OCI-LY1 (cell line): Measurements from ENCODE around the gene AHI1.

Experiments
- H2AFZ ChIP-seq: fragments of 200-600 bp; sonication (generic), shearing (Covaris generic); 2 replicates; pipeline ENCODE4 v1.6.0; 2014; ENCODE audit warnings: antibody characterized with exemption, mild to moderate bottlenecking, low read length
- H3F3A ChIP-seq: fragments of 200-600 bp; sonication (generic), shearing (Covaris generic); 2 replicates; pipeline ENCODE4 v1.6.0; 2014; ENCODE audit warnings: mild to moderate bottlenecking, antibody characterized with exemption, low read length, moderate library complexity; ENCODE audit not compliant: insufficient read depth
- H3K27ac ChIP-seq: fragments of 200-600 bp; sonication (generic); 2 replicates; pipeline ENCODE4 v1.5.1; 2014; ENCODE audit warnings: low read length, mixed run types, mild to moderate bottlenecking, low read depth; ENCODE audit not compliant: poor library complexity, severe bottlenecking
- H3K27me3 ChIP-seq: fragments of 200-600 bp; sonication (generic); 2 replicates; pipeline ENCODE4 v1.6.0; 2014; ENCODE audit warnings: antibody characterized with exemption, mild to moderate bottlenecking, low read length, moderate library complexity; ENCODE audit not compliant: insufficient read depth
- H3K36me3 ChIP-seq: fragments of 200-600 bp; sonication (generic); 2 replicates; pipeline ENCODE4 v1.6.1; 2014; ENCODE audit warnings: mild to moderate bottlenecking, antibody characterized with exemption, low read length, moderate library complexity, mixed read lengths; ENCODE audit not compliant: insufficient read depth
- H3K4me1 ChIP-seq: fragments of 200-600 bp; sonication (generic); 2 replicates; pipeline ENCODE4 v1.5.1; 2014; ENCODE audit warnings: mild to moderate bottlenecking, low read length, moderate library complexity; ENCODE audit not compliant: insufficient read depth, severe bottlenecking
- H3K4me2 ChIP-seq: fragments of 200-600 bp; sonication (generic), shearing (Covaris generic); 2 replicates; pipeline ENCODE4 v1.6.1; 2014; ENCODE audit warnings: low read length
- H3K4me3 ChIP-seq: fragments of 200-600 bp; sonication (generic); 2 replicates; pipeline ENCODE4 v1.5.1; 2014; ENCODE audit warnings: low read length, low read depth, mild to moderate bottlenecking, mixed read lengths; ENCODE audit not compliant: poor library complexity, severe bottlenecking
- H3K79me2 ChIP-seq: fragments of 200-600 bp; shearing (Covaris generic); 2 replicates; pipeline ENCODE4 v1.6.1; 2016; ENCODE audit warnings: mixed run types, low read length, mixed read lengths; ENCODE audit not compliant: insufficient read depth
- H3K9ac ChIP-seq: fragments of 200-600 bp; sonication (generic), shearing (Covaris generic); 2 replicates; pipeline ENCODE4 v1.6.1; 2014; ENCODE audit warnings: mild to moderate bottlenecking, low read length, mixed read lengths
- H3K9me2 ChIP-seq: fragments of 200-600 bp; sonication (generic), shearing (Covaris generic); 2 replicates; pipeline ENCODE4 v1.6.1; 2014; ENCODE audit warnings: low read depth, mild to moderate bottlenecking, low read length, mixed read lengths
- H3K9me3 ChIP-seq: fragments of 200-600 bp; shearing (Covaris generic); 2 replicates; pipeline ENCODE4 v1.6.1; 2014; ENCODE audit warnings: low read length, mixed read lengths
- H4K20me1 ChIP-seq: fragments of 200-600 bp; sonication (generic), shearing (Covaris generic); 2 replicates; pipeline ENCODE4 v1.6.0; 2016; ENCODE audit warnings: mild to moderate bottlenecking, low read length; ENCODE audit not compliant: insufficient read depth
- EZH2 ChIP-seq: fragments of 200-600 bp; sonication (generic), shearing (Covaris generic); IDR thresholded peaks from 2 replicates; pipeline ENCODE4 v1.8.0; 2017; ENCODE audit warnings: borderline replicate concordance, mixed run types, mild to moderate bottlenecking, antibody characterized with exemption, low read length, moderate library complexity, mixed read lengths
- TF ChIP-seq, protein P1 (sequence below): fragments of 200-600 bp; sonication (generic), shearing (Covaris generic); IDR thresholded peaks from 2 replicates; pipeline ENCODE4 v1.5.1; 2017; ENCODE audit warnings: mild to moderate bottlenecking, antibody characterized with exemption, low read length, moderate library complexity, mixed read lengths

Gene AHI1

DNA sequence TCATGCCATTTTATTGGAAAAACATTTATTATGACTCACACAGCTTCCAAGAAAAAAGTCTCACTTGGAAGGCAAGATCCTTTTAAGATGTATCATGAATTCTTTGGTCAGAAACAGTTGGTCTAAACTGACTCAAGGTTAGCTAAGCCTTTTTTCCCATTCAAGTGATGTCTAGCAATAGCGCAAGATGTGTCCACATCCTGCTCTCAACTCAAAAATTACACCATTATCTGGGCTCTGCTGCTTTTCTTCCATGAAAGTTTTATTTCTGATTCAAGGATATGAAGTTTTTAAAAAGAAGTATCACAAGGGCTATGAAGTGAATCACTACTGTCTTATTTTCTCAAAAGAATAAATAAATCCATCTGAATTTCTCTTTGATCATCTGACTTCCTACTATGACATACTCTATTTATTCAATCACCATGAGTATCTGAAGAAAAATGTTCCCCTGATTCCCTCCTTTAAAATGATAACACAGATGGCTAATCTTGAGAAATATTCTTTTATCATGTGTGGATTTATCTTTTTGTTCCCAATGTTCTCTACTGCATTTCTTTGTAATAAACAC lies 139.2 kb downstream of the AHI1 start:
- Histone ChIP-seq H2AFZ (no peak overlapping the region), H3K4me1 (no peaks in the 10 kb centered on the region), H3K27me3 (no peaks in the 10 kb centered on the region), H3K4me3 (no peak overlapping the region), H3K9me2 (no peaks in the 10 kb centered on the region), H3F3A (no peaks in the 10 kb centered on the region), H4K20me1 (no peaks in the 10 kb centered on the region), H3K9ac (no peak overlapping the region), H3K27ac (no peak overlapping the region), H3K36me3 (no peaks in the 10 kb centered on the region), H3K79me2 (no peaks in the 10 kb centered on the region), H3K9me3 (no peaks in the 10 kb centered on the region), H3K4me2 (no peak overlapping the region)
- TF ChIP-seq, protein P1, sequence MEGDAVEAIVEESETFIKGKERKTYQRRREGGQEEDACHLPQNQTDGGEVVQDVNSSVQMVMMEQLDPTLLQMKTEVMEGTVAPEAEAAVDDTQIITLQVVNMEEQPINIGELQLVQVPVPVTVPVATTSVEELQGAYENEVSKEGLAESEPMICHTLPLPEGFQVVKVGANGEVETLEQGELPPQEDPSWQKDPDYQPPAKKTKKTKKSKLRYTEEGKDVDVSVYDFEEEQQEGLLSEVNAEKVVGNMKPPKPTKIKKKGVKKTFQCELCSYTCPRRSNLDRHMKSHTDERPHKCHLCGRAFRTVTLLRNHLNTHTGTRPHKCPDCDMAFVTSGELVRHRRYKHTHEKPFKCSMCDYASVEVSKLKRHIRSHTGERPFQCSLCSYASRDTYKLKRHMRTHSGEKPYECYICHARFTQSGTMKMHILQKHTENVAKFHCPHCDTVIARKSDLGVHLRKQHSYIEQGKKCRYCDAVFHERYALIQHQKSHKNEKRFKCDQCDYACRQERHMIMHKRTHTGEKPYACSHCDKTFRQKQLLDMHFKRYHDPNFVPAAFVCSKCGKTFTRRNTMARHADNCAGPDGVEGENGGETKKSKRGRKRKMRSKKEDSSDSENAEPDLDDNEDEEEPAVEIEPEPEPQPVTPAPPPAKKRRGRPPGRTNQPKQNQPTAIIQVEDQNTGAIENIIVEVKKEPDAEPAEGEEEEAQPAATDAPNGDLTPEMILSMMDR: no peak
- TF ChIP-seq EZH2: no peak

DNA sequence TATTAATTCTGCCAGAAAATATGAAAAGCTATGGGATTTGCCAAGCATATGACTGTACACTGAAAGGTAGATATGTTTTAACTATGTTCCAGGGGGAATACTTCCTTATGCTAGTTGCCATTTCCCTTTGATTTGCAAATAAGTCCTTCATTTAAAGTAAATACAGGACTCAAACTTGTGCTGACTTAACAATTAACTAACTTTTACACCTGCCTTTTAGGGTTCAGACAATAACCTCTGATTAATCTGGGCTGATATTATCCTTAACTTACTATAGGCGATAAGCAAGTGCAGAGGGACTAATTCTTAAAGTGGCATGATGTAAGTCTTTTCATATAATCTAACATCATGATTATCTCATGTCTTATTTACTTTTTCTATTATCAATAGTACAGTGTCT lies 143.1 kb downstream of the AHI1 start:
- H3K36me3 ChIP-seq: no peaks in the 10 kb centered on the region
- H3K9ac ChIP-seq: no peak overlapping the region
- TF ChIP-seq, protein P1: no peak
- no peak for TF ChIP-seq EZH2
- no peaks in the 10 kb centered on the region for H3K79me2 ChIP-seq
- no peak overlapping the region for H3K4me3 ChIP-seq
- no peaks in the 10 kb centered on the region for H3K9me2 ChIP-seq
- no peaks in the 10 kb centered on the region for H3F3A ChIP-seq
- no peaks in the 10 kb centered on the region for H3K27me3 ChIP-seq
- H3K27ac ChIP-seq: no peak overlapping the region
- no peaks in the 10 kb centered on the region for H4K20me1 ChIP-seq
- H3K4me2 ChIP-seq: no peak overlapping the region
- H3K9me3 ChIP-seq: no peaks in the 10 kb centered on the region
- H3K4me1 ChIP-seq: no peaks in the 10 kb centered on the region
- no peak overlapping the region for H2AFZ ChIP-seq

DNA sequence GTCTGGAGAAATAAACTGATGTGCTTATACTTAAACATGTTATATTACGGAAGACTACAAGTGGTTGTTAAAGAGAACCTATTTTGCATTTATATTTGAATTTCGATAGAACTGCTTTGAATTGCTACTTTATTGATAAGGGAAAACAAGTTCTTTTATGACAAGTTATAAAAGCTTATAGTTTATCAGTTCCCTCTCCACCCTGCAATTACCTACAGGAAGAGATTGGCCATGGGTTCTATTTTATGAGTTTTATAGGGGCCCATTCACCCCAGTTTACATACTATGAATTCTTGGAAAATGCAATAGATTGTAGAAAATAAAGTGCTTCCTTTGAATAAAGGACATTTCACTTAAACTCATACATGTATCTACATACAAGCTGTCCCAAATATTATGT lies 144.4 kb downstream of the AHI1 start:
- Histone ChIP-seq H3K4me1 (peaks cover 1% of the 10 kb centered on the region), H3K79me2 (no peaks in the 10 kb centered on the region), H3F3A (no peaks in the 10 kb centered on the region), H3K36me3 (no peaks in the 10 kb centered on the region), H3K9me3 (no peaks in the 10 kb centered on the region), H2AFZ (no peak overlapping the region), H3K9me2 (no peaks in the 10 kb centered on the region), H3K4me3 (no peak overlapping the region), H3K27me3 (no peaks in the 10 kb centered on the region), H3K4me2 (no peak overlapping the region), H3K9ac (no peak overlapping the region), H4K20me1 (no peaks in the 10 kb centered on the region), H3K27ac (no peak overlapping the region)
- no peak for TF ChIP-seq EZH2
- TF ChIP-seq, protein P1: no peak
